ENCODE data around the gene PCBP3. TPM values are rescaled to one million over a fixed set of nuclear protein-coding genes. Genes with fewer than 3 reads are reported as not detected.
"Not testable (repeated sequence)": the region's sequence is repeated elsewhere in the genome, so short reads cannot be mapped to it uniquely, and the experiment has no call there.

The PCBP3 gene
- total RNA-seq, 1 experiment from 2014 or later = 3.7 TPM

DNA sequence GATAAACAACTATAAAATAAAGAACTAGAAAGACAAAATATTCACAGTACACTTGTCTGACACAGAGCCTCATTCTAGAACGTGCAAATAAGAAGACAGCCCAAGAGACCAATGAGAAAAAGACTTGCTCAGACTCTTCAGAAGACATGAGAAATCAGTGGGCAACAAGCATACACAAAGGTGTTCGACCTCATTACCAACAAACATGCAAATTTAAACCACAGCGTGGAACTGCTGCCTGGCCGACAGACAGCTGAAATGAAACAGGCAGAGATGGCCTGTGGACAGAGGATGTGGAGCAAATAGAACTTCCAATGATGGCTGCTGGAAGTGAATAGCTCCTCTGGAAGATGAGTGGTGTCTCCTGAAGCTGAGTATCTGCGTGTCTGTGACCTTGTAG, 315.7 kb downstream of the PCBP3 start:
- Mint-ChIP-seq H3K27ac (ENCODE audit: low read depth, unreplicated experiment) (no peak overlapping the region), H3K4me3 (ENCODE audit: unreplicated experiment) (no peak overlapping the region), H3K27me3 (ENCODE audit: insufficient read depth, unreplicated experiment) (peaks cover 59% of the 10 kb centered on the region), H3K9me3 (ENCODE audit: unreplicated experiment) (no peaks in the 10 kb centered on the region), H3K4me1 (ENCODE audit: insufficient read depth, unreplicated experiment) (peaks cover 6% of the 10 kb centered on the region), H3K36me3 (ENCODE audit: insufficient read depth, unreplicated experiment) (no peaks in the 10 kb centered on the region)
- POLR2A ChIA-PET = no interaction called here
- intact Hi-C loops (cut with micrococcal nuclease) = no loop called here
- CTCF ChIA-PET = interaction anchor here (0.5 to 2.0 kb wide), 2 partner anchors 10 to 219 kb away, joined by 4 to 6 read pairs; no protein-coding TSS in a partner anchor
- no peak for DNase-seq (ENCODE audit: unreplicated experiment)
- TF ChIP-seq, protein P1, sequence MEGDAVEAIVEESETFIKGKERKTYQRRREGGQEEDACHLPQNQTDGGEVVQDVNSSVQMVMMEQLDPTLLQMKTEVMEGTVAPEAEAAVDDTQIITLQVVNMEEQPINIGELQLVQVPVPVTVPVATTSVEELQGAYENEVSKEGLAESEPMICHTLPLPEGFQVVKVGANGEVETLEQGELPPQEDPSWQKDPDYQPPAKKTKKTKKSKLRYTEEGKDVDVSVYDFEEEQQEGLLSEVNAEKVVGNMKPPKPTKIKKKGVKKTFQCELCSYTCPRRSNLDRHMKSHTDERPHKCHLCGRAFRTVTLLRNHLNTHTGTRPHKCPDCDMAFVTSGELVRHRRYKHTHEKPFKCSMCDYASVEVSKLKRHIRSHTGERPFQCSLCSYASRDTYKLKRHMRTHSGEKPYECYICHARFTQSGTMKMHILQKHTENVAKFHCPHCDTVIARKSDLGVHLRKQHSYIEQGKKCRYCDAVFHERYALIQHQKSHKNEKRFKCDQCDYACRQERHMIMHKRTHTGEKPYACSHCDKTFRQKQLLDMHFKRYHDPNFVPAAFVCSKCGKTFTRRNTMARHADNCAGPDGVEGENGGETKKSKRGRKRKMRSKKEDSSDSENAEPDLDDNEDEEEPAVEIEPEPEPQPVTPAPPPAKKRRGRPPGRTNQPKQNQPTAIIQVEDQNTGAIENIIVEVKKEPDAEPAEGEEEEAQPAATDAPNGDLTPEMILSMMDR (IDR thresholded peaks at IDR 0.05; ENCODE audit: unreplicated experiment) = no peak
- BruUV-seq (replicated peaks) = no TSS peak

DNA sequence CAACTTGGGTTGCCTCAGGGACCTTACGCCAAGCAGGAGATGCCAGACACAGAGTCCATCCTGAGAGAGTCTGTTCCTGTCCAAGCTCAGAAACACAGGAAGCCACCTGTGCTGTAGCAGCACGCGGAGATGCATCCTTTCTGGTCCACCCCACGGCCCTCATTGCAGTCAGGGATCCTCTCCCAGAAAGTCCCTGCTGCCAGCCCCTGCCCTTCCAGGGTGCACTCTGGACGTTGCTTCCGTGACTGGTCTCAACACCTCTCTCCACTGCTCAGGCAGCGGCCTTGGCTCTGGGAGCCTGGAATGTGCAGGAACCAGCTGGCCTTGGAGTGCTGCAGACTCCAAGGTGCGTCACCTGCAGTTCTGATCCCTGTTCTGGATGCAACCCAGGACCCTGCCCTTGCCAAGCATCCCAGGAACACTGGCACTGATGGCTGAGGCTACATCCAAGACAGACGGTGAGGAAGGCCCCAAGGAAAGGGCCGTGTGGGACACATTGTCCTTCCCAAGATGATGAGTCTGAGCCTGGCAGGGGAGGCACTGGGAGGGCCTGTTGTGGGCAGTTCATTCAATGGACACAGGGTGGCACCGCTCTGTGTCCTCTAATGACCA, 316.4 kb downstream of the PCBP3 start:
- CTCF ChIA-PET = interaction anchor here (0.5 to 2.0 kb wide), 3 partner anchors 9 to 531 kb away, joined by 3 to 6 read pairs (median 4); no protein-coding TSS in a partner anchor
- peaks cover 59% of the 10 kb centered on the region for H3K27me3 Mint-ChIP-seq (ENCODE audit: insufficient read depth, unreplicated experiment)
- H3K27ac Mint-ChIP-seq (ENCODE audit: low read depth, unreplicated experiment) = no peak overlapping the region
- peaks cover 6% of the 10 kb centered on the region for H3K4me1 Mint-ChIP-seq (ENCODE audit: insufficient read depth, unreplicated experiment)
- TF ChIP-seq, protein P1 (IDR thresholded peaks at IDR 0.05; ENCODE audit: unreplicated experiment) = no peak
- H3K9me3 Mint-ChIP-seq (ENCODE audit: unreplicated experiment) = no peaks in the 10 kb centered on the region
- H3K4me3 Mint-ChIP-seq (ENCODE audit: unreplicated experiment) = no peak overlapping the region
- no TSS peak for BruUV-seq (replicated peaks)
- intact Hi-C loops (cut with micrococcal nuclease) = no loop called here
- no peak for DNase-seq (ENCODE audit: unreplicated experiment)
- H3K36me3 Mint-ChIP-seq (ENCODE audit: insufficient read depth, unreplicated experiment) = no peaks in the 10 kb centered on the region
- POLR2A ChIA-PET = no interaction called here

DNA sequence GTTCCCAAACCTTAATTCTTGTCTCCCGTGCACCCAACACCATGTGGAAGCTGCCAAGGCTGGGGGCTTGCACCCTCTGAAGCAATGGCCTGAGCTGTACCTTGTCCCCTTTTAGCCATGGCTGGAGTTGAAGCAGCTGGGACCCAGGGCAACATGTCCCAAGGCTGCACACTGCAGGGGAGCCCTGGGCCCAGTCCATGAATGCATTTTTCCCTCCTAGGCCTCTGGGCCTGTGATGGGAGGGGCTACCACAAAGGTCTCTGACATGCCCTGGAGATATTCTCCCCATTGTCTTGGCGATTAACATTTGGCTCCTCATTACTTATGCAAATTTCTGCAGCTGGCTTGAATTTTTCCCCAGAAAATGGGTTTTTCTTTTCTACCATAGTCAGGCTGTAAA, 317.9 kb downstream of the PCBP3 start:
- BruUV-seq (replicated peaks); H3K4me3 Mint-ChIP-seq (ENCODE audit: unreplicated experiment); H3K9me3 Mint-ChIP-seq (ENCODE audit: unreplicated experiment); intact Hi-C loops (cut with micrococcal nuclease); H3K36me3 Mint-ChIP-seq (ENCODE audit: insufficient read depth, unreplicated experiment); POLR2A ChIA-PET; CTCF ChIA-PET; H3K27ac Mint-ChIP-seq (ENCODE audit: low read depth, unreplicated experiment); DNase-seq (ENCODE audit: unreplicated experiment); H3K4me1 Mint-ChIP-seq (ENCODE audit: insufficient read depth, unreplicated experiment): not testable (repeated sequence)
- H3K27me3 Mint-ChIP-seq (ENCODE audit: insufficient read depth, unreplicated experiment) = peaks cover 44% of the 10 kb centered on the region

DNA sequence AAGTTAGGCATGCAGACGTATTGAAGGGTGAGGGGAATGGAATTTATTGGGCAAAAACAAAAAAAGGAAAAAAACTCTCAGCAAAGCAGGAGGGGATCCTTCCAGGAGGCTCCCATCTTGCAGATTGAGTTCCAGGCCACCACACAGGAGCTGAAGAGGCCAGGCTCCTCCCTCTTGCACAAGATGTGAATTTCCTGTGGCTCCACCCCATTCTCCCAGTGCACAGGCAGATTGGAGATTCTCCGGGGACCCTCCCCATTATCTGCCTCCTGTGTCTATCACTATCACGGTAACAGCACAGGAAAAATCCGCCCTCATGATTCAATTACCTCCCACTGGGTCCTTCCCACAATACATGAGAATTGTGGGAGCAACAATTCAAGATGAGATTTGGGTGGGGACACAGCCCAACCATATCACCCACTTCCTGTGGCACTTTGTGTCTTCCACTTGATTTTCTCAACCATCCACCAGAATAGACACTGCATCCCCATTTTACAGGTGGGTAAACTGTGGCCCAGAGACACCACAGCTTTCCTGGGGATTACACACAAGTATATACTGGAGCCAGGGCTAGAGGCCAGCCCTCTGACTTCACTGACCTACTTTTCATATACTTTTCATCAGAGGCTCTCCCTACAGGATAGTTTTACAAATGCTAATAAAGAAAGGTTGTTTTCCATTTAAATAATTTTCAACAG, 319.2 kb downstream of the PCBP3 start:
- no TSS peak for BruUV-seq (replicated peaks)
- POLR2A ChIA-PET = no interaction called here
- no peaks in the 10 kb centered on the region for H3K36me3 Mint-ChIP-seq (ENCODE audit: insufficient read depth, unreplicated experiment)
- H3K27ac Mint-ChIP-seq (ENCODE audit: low read depth, unreplicated experiment) = no peak overlapping the region
- TF ChIP-seq, protein P1 (IDR thresholded peaks at IDR 0.05; ENCODE audit: unreplicated experiment) = no peak
- DNase-seq (ENCODE audit: unreplicated experiment) = no peak
- H3K4me3 Mint-ChIP-seq (ENCODE audit: unreplicated experiment) = no peak overlapping the region
- no peaks in the 10 kb centered on the region for H3K9me3 Mint-ChIP-seq (ENCODE audit: unreplicated experiment)
- intact Hi-C loops (cut with micrococcal nuclease) = no loop called here
- CTCF ChIA-PET = interaction anchor here (0.6 to 1.1 kb wide), 2 partner anchors 8 to 10 kb away, joined by 3 to 7 read pairs; no protein-coding TSS in a partner anchor
- peaks cover 31% of the 10 kb centered on the region for H3K27me3 Mint-ChIP-seq (ENCODE audit: insufficient read depth, unreplicated experiment)
- peaks cover 6% of the 10 kb centered on the region for H3K4me1 Mint-ChIP-seq (ENCODE audit: insufficient read depth, unreplicated experiment)
